GM12865 (cell line): ENCODE measurements around the gene FFAR3.

Experiments used
- DNase-seq: peaks from one replicate; pipeline ENCODE4 v3.0.0; 2010; ENCODE audit warnings: low read depth
- H3K4me3 ChIP-seq: 2 replicates; pipeline ENCODE4 v1.5.1; 2011; ENCODE audit warnings: mild to moderate bottlenecking, low read depth, low read length, control low read depth
- TF ChIP-seq, protein P1 (sequence below): IDR thresholded peaks from 2 replicates; pipeline ENCODE4 v1.5.1; 2011; ENCODE audit warnings: low read length, control low read depth, low read depth, inconsistent platforms; ENCODE audit not compliant: insufficient read depth; ENCODE audit errors: missing control alignments

The FFAR3 gene

DNA sequence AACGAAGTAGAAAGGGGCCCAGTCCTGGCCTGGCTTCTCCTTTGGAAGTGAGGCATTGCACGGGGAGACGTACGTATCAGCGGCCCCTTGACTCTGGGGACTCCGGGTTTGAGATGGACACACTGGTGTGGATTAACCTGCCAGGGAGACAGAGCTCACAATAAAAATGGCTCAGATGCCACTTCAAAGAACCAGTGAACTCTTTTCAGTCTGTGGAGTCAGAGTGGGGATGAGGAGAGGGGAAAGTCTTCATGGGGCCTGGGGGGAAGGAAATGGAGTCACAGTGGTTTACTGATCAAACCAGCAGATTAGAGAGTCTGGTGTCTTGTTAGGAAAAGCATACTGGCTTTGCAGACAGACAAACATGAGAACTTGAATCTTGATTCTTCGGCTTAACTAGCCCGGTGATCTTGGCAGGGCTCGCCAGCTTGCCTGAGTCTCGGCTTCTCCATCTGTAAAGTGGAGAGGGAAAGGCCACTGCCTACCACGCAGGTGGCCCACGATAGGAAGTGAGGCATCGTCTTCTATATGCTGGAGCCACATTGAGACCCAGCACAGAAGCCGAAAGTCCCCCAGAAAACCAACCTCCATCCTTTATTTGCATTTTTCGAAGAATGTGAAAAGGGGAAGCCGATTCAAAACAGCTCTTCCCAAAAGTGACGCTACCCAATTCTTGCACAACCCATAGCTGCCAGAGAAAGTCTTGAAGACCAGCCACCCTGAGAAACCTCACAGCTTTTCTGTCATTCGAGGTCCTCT, 10.9 kb upstream of the FFAR3 start, which contains the start of gene FFAR1:
Gene FFAR1, plus strand, starts transcription at position 732 of the 759 bp plus-strand sequence. CDS start 3,650 bp downstream, outside the sequence.
- peak within 1 kb of the TSS; percentile 40 for H3K4me3 ChIP-seq
- TF ChIP-seq, protein P1, sequence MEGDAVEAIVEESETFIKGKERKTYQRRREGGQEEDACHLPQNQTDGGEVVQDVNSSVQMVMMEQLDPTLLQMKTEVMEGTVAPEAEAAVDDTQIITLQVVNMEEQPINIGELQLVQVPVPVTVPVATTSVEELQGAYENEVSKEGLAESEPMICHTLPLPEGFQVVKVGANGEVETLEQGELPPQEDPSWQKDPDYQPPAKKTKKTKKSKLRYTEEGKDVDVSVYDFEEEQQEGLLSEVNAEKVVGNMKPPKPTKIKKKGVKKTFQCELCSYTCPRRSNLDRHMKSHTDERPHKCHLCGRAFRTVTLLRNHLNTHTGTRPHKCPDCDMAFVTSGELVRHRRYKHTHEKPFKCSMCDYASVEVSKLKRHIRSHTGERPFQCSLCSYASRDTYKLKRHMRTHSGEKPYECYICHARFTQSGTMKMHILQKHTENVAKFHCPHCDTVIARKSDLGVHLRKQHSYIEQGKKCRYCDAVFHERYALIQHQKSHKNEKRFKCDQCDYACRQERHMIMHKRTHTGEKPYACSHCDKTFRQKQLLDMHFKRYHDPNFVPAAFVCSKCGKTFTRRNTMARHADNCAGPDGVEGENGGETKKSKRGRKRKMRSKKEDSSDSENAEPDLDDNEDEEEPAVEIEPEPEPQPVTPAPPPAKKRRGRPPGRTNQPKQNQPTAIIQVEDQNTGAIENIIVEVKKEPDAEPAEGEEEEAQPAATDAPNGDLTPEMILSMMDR: no peak
- peak; percentile 96 for DNase-seq

DNA sequence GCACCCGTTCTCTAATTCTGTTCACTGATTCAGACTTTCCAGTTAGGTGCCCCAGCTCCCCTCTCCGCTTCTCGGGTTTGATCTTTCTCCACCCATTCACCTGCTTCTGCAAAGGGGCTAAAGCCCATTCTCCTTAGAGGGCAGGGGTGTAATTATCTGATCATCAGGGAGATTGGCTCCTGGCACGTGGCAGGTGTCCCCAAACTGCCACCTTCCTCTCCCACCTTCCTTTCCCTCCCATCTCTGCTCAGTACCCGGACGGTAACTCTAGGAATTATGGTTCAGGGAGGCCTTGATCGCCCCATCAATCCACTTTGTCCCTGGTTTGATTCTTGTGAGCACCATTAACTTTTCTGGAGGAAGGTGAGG, 10.3 kb upstream of the FFAR3 start:
- H3K4me3 ChIP-seq: no peak overlapping the region
- DNase-seq: no peak
- TF ChIP-seq, protein P1: no peak

DNA sequence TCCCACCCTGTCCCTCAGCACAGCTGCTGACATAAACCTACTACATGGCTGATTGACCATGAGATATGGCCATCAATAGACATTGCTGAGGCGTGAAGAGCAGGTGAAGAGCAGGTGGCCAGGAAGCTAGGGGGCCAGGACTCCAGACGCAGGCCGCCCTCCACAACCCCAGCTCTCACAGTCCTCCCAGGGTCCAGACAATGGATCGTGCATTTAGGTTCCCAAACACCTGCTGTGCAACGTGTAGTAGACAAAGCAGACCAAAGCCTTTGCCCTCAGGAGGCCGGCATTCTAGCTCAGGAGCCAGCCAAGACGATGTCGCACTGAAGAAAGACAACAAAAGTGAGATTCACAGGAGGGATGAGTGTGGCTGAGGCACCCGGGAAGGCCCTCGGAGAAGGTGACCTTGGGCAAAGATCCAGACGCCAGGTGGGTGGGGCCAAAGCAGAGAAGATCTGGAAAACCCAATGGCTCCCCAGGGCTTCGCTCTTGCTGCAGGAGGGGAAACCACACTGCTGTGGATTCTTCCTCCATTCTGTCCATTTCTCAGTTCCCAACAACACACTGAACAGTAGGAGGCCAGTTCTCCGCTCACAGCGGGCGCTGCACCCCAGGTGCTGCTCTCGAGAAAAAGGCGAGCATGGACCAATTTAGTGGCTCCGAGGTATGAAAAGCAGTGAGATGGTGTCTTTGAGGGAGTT, 9.2 kb upstream of the FFAR3 start:
- peak; percentile 63 for DNase-seq
- TF ChIP-seq, protein P1: no peak

DNA sequence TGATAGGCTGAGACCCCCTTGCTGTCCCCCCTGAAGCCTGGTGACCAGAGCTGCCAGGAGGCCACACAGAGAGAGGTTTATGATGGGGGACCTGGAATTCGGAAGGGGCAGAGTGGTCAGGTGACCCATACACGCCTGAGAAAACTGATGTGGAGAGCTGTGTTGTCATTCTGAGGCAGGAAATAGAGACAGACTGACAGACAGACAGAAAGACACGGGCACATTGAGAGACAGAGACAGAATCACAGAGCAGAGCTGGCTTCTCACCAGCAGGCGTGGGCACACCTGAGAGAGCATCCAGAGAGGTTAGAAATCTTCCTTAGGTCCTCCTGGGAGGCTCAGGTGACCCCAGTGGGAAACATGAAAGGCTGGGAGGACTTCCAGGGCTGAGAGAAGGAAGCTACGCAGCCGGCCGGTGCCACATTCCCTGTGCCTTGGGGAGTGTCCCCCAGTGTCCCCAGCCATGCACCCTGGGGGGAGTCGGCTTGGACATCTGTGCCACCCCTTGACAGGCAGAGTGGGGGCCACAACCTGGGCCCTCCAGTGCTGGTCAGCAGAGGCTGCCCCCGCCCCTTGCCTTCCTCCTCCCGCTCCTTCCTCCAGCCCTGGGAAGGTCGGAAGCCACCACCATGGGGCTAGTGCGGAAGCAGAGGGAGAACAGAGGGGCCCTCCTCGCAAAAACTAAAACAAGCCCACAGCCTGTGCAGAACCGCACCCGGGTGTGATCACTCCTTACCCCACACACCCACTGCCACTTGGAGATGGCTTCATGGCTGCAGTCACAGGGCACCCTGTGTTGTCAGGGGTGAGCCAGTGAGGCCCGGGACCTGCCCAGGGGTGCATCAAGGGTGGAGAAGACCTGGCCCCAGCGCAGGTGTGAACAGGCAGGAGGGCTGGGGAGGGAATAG, 8.4 kb upstream of the FFAR3 start:
- DNase-seq: peak; percentile 34
- H3K4me3 ChIP-seq: no peak overlapping the region
- TF ChIP-seq, protein P1: no peak

More for the DNA sequence above, 9.2 kb upstream of the FFAR3 start:
- no peak overlapping the region for H3K4me3 ChIP-seq

DNA sequence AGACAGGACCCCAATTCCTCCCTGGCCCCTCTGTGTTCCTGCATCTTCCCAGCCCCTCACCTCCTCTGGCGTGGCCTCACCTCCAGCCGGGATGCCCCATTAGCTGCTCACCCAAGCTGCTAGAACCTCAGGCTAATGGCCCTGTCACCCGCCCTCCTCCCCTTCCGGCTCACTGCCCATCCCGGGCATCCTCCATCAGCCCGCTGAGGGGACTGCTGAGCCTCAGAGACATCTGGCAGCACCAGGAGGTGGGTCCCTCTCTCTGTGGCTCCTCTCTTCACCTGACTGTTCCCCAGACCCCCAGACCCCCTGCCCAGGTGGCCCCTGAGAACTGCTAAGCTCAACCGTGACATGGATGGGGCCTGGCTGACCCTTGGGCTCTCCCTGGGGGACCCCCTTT, 7.7 kb upstream of the FFAR3 start:
- peak; percentile 5 for DNase-seq
- TF ChIP-seq, protein P1: no peak
- H3K4me3 ChIP-seq: no peak overlapping the region

DNA sequence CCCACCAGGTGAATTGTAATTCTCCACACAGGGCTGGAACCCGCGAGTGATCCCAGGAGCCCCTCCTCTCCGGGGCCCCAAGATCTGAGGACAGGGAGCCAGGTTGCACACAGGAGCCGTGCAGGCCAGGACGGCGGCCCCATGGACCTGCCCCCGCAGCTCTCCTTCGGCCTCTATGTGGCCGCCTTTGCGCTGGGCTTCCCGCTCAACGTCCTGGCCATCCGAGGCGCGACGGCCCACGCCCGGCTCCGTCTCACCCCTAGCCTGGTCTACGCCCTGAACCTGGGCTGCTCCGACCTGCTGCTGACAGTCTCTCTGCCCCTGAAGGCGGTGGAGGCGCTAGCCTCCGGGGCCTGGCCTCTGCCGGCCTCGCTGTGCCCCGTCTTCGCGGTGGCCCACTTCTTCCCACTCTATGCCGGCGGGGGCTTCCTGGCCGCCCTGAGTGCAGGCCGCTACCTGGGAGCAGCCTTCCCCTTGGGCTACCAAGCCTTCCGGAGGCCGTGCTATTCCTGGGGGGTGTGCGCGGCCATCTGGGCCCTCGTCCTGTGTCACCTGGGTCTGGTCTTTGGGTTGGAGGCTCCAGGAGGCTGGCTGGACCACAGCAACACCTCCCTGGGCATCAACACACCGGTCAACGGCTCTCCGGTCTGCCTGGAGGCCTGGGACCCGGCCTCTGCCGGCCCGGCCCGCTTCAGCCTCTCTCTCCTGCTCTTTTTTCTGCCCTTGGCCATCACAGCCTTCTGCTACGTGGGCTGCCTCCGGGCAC, 6.7 kb upstream of the FFAR3 start:
- no peak for DNase-seq
- no peak overlapping the region for H3K4me3 ChIP-seq
- TF ChIP-seq, protein P1: no peak
